Peyer's patch (tissue), 4 donors: Measurements from ENCODE around the gene DHRS7C. TPM values are rescaled to one million over a fixed set of nuclear protein-coding genes. Genes with fewer than 3 reads are reported as not detected.

Source experiments
- DNase-seq, 3 donors: peaks; one replicate each; pipeline ENCODE4 v3.0.0-alpha.2; 2017 to 2019
- H3K27ac ChIP-seq, 4 donors: fragments of 200-600 bp; sonication (generic); one replicate each; pipeline ENCODE4 v1.5.1; 2016 to 2019
- H3K27me3 ChIP-seq, 2 donors: fragments of 200-600 bp; sonication (generic); one replicate each; pipeline ENCODE4 v1.5.1; 2019
- H3K36me3 ChIP-seq, 3 donors: fragments of 200-600 bp; sonication (generic); one replicate each; pipeline ENCODE4 v1.5.1; 2016 to 2019
- H3K4me1 ChIP-seq, 4 donors: fragments of 200-600 bp; sonication (generic); one replicate each; pipeline ENCODE4 v1.5.1; 2016 to 2019
- H3K4me3 ChIP-seq, 4 donors: fragments of 200-600 bp; sonication (generic); 1 replicate in 3 of 4; 2 replicates in 1 of 4; pipeline ENCODE4 v1.5.1; 2016 to 2019; ENCODE audit warnings: mild to moderate bottlenecking in 1 of 4
- H3K9me3 ChIP-seq, 4 donors: fragments of 200-600 bp; sonication (generic); one replicate each; pipeline ENCODE4 v1.5.1; 2016 to 2019; ENCODE audit warnings: mild to moderate bottlenecking in 1 of 4
- CTCF ChIP-seq, 6 experiments: fragments of 450-650 bp in 4 of 6; fragments of 200-600 bp in 2 of 6; sonication (generic) in 1 of 6; IDR thresholded peaks; one replicate each; pipeline ENCODE4 v1.5.1; 2017 to 2019; ENCODE audit warnings: antibody characterized with exemption in 6 of 6, mild to moderate bottlenecking in 3 of 6, moderate library complexity in 1 of 6
- POLR2A ChIP-seq, 2 donors: fragments of 450-650 bp; IDR thresholded peaks; one replicate each; pipeline ENCODE4 v1.5.1; 2017; ENCODE audit warnings: antibody characterized with exemption in 2 of 2, mild to moderate bottlenecking in 2 of 2, moderate library complexity in 2 of 2
- total RNA-seq, 4 donors: library from RNA; depleted of rRNA; stranded (reverse); fragments of >200 nt; gene quantifications; one replicate each; pipeline ENCODE4 v1.1.0, GENCODE V29; 2016

The DHRS7C gene
- total RNA-seq: not detected

DNA sequence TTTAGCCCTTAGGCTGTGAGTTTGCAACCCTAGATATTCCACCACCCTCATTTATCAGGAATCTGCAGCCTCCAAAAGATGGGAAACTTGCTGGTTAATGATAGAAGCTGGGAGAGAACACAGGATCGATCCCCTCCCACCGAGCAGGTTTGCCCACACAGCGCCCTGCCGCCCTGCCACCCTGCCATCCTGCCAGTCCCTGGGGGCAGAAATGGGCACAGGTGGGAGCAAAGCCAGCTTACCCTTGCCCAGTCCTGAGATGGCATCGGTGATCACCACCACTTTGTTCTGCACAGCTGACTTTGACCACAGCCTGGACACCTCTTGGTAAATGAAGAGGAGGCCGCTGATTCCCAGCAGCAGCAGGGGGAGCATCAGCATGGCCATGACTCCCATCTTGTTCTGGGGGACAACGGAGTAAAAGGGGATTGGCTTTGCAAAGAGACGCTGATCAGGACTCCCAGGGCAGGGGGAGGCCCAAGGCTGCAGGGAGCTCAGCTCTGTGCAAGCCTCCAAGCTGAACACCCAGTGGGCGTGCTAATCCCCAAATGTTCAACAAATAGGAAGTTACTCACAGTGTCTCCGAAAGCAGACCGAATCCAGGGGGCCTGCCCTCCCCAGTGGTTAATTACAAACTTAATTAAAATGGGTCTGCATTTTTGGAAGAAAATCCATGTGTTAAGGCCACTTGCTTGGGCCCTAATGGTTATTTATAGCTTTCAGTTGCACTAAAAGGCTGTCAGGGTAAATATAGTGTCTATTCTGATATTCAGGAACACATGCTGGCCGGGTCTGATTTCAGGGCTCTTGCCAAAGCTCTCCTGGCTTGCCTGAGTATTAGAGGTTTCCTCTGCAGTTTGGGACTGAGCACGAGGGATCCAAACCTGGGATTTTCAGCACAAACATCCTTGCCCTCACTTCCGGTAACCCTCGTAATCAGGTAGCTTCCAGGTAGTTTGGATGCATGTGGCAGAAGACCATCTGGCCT, at the start of gene DHRS7C:
Gene DHRS7C, minus strand, starts transcription at position 704 of the 988 bp plus-strand sequence. Its CDS starts 308 bp downstream, at position 396.
- H3K27ac ChIP-seq: no peak within 1 kb of the TSS
- no peaks in the 10 kb centered on the region for H3K36me3 ChIP-seq
- TF ChIP-seq CTCF (IDR thresholded peaks at IDR 0.05): no peak
- TF ChIP-seq POLR2A (IDR thresholded peaks at IDR 0.05): no peak
- no peaks in the 10 kb centered on the region for H3K27me3 ChIP-seq
- no peaks in the 10 kb centered on the region for H3K4me1 ChIP-seq
- H3K9me3 ChIP-seq: no peaks in the 10 kb centered on the region
- no peak within 1 kb of the TSS for H3K4me3 ChIP-seq
- DNase-seq: no peak

DNA sequence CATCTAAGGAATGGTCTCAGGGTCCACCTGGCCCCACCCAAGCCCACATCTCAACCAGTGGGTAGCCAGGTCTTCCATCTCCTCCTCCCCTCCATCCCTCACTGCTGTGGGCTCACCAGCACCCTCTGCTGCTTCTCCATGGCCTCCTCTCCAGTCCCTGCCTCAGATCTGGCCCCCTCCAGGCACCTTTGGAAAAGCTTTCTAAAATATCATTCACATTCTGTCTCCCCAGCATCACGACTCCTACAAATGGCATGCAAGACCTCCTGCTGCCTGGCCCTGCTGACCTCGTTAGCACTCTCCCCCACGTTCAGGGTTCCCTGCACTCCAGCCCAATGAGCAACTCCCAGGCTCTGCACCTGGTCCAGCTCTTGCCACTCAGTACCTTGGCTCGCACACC, 48.0 kb upstream of the DHRS7C start:
- Histone ChIP-seq H3K27ac (no peak overlapping the region), H3K4me1 (peaks cover 0 to 18% (median 0%) of the 10 kb centered on the region in 4 donors)
- peak in 1 of 3 donors; percentile 29 for DNase-seq

GRCh38 chr17:9837551-9838471, 46.4 kb upstream of the DHRS7C start:
- Histone ChIP-seq H3K36me3 (no peaks in the 10 kb centered on the region), H3K4me1 (peaks cover 0 to 10% (median 0%) of the 10 kb centered on the region in 4 donors), H3K9me3 (no peaks in the 10 kb centered on the region), H3K4me3 (no peak overlapping the region), H3K27ac (peak overlapping the region in 3 of 4 donors; percentile 30 to 68 (median 53)), H3K27me3 (no peaks in the 10 kb centered on the region)
- TF ChIP-seq POLR2A (IDR thresholded peaks at IDR 0.05): no peak
- no peak for TF ChIP-seq CTCF (IDR thresholded peaks at IDR 0.05)
- peak in 1 of 3 donors; percentile 47 for DNase-seq

More for the DNA sequence above, 48.0 kb upstream of the DHRS7C start:
- TF ChIP-seq POLR2A (IDR thresholded peaks at IDR 0.05): no peak
- no peak for TF ChIP-seq CTCF (IDR thresholded peaks at IDR 0.05)
- Histone ChIP-seq H3K36me3 (no peaks in the 10 kb centered on the region), H3K4me3 (no peak overlapping the region), H3K27me3 (no peaks in the 10 kb centered on the region), H3K9me3 (no peaks in the 10 kb centered on the region)

- TF ChIP-seq POLR2A (IDR thresholded peaks at IDR 0.05) (no peak), CTCF (IDR thresholded peaks at IDR 0.05) (no peak)
- Histone ChIP-seq H3K4me3 (no peak overlapping the region), H3K9me3 (no peaks in the 10 kb centered on the region), H3K4me1 (no peaks in the 10 kb centered on the region), H3K36me3 (no peaks in the 10 kb centered on the region), H3K27ac (no peak overlapping the region), H3K27me3 (no peaks in the 10 kb centered on the region)
- DNase-seq: peak in 1 of 3 donors; percentile 8
Observed at GRCh38 chr17:9833922-9834321, 42.5 kb upstream of the DHRS7C start.

- no peak for DNase-seq
- H3K4me3 ChIP-seq: no peak overlapping the region
- no peaks in the 10 kb centered on the region for H3K36me3 ChIP-seq
- peak overlapping the region in 1 of 4 donors; percentile 9 for H3K27ac ChIP-seq
- H3K9me3 ChIP-seq: no peaks in the 10 kb centered on the region
- TF ChIP-seq POLR2A (IDR thresholded peaks at IDR 0.05): no peak
- TF ChIP-seq CTCF (IDR thresholded peaks at IDR 0.05): no peak
- no peaks in the 10 kb centered on the region for H3K27me3 ChIP-seq
- H3K4me1 ChIP-seq: no peaks in the 10 kb centered on the region
Observed at GRCh38 chr17:9830711-9831110, 39.3 kb upstream of the DHRS7C start.
